Stimulated activated CD4-positive, alpha-beta T cell treated with anti-CD3 and anti-CD28 coated beads, Interleukin-4, amount 100 ng/mL, for 48 hours (primary cell): Measurements from ENCODE around the gene RICTOR.
"Not testable (repeated sequence)": the region's sequence is repeated elsewhere in the genome, so short reads cannot be mapped to it uniquely, and the experiment has no call there.

Source experiments
- DNase-seq, 2 donors: peaks; one replicate each; pipeline ENCODE4 v3.0.0-alpha.2; 2020; ENCODE audit warnings: low read depth in 2 of 2

The RICTOR gene

GRCh38 chr5:39055768-39056398 lies 18.3 kb downstream of the RICTOR start:
- DNase-seq = no peak

DNA sequence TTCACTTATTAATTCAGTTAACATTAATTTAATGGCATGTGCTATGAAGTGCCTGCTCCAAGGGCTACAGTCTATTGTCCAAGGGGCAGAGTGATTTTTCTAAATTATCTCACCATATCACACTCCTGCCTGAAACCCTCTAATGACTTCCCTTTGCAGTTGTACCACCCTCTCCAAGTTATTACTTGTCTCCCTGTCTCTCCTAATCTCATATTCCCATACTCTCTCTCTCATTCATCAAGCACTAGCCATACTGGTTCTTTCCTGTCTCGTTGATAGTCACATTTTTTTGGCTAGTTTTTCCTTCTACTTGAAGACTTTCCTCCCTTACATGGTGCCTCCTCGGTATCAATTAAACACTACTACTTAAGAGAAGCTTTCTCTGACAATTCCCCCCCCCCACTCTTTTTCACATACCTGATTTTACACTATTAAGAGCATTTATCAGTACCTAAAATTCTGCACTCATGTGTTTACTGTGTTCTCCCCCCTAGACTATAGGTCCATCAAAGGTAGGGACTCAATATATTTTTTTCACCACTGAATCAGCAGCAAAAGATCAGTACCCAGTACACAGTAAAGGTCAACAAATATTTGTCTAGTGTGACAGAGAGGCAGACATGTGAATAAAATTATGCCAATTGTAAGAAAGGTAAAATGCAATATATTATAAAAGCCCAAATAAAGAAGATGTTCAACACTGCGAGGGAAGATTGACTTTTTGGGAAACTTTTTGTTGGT lies 19.0 kb downstream of the RICTOR start:
- DNase-seq = no peak

DNA sequence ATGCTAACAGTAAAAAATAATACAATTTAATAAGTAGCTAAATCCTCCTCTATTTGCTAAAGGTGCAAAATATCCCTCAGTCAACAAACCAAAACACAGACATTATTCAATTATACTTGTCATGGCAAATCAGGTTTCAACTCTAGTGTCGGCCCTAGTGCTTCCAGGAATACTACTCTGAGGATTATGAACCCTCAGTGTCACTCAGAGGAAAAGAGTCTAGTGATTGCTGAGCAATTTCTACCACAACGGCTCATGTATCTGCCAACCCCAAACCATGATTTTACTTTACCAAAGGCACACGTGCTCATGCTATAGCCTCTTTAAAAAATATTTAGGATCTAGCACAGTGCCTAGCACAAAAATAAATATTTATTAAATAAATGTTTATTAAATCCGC lies 21.0 kb downstream of the RICTOR start:
- DNase-seq = no peak

DNA sequence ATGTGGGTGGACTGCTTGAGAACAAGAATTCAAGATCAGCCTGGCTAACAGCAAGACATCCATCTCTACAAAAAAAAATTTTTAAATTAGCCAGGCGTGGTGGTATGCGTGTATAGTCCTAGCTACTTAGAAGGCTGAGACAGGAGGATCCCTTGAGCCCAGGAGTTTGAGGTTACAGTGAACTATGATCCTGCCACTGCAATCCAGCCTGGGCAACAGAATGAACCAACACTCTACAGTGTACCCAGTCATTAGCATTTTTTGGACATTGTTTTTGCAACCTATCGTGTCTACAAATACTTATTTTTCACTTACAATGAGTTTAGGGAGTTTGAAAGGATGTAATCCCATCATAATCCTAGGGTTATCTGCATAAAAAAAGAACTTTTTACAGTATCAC lies 22.1 kb downstream of the RICTOR start:
- DNase-seq = no peak

GRCh38 chr5:39049315-39049714 lies 24.9 kb downstream of the RICTOR start:
- no peak for DNase-seq

GRCh38 chr5:39040875-39041274 lies 33.3 kb downstream of the RICTOR start:
- DNase-seq = no peak

DNA sequence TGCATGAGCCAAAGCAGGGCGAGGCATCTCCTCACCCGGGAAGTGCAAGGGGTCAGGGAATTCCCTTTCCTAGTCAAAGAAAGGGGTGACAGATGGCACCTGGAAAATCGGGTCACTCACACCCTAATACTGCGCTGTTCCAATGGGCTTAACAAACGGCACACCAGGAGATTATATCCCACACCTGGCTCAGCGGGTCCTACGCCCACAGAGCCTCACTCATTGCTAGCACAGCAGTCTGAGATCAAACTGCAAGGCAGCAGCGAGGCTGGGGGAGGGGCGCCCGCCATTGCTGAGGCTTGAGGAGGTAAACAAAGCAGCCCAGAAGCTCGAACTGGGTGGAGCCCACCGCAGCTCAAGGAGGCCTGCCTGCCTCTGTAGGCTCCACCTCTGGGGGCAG lies 39.7 kb downstream of the RICTOR start:
- not testable (repeated sequence) for DNase-seq

GRCh38 chr5:39031041-39031440 lies 43.2 kb downstream of the RICTOR start:
- DNase-seq = no peak

GRCh38 chr5:39025456-39025855 lies 48.7 kb downstream of the RICTOR start:
- DNase-seq = no peak

DNA sequence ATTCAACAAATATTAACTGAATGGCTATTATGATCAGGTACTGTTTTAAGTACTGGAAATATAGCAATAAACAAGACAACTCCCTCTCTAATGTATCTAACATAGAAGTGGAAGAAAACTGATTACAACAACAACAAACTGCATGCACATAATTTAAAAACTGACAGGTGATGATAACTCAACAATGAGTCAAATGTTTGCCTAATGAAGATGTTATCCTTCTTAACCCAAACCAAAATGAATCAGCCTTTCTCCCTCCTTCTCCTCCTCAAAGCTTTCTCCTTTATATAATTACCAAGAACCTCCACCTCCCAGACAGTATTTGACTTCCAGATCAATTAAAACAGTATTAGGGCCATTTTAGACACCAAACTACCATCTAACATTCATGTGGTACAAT lies 49.3 kb downstream of the RICTOR start:
- no peak for DNase-seq

DNA sequence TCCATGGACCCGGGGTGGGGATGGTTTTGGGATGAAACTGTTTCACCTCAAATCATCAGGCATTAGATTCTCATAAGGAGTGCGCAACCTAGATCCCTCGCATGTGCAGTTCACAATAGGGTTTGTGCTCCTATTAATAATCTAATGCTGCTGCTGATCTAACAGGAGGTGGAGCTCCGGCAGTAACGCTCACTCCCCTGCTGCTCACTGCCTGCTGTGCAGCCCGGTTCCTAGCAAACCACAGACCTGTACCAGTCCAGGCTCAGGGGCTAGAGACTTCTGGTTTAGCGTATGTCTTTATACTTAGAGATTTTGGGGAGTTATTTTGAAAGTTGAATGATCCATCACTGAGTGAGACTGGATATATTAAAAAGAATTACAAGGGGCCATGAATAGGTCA lies 50.2 kb downstream of the RICTOR start:
- DNase-seq = no peak

- DNase-seq = no peak
Measured at GRCh38 chr5:39023121-39023520, 51.1 kb downstream of the RICTOR start.

DNA sequence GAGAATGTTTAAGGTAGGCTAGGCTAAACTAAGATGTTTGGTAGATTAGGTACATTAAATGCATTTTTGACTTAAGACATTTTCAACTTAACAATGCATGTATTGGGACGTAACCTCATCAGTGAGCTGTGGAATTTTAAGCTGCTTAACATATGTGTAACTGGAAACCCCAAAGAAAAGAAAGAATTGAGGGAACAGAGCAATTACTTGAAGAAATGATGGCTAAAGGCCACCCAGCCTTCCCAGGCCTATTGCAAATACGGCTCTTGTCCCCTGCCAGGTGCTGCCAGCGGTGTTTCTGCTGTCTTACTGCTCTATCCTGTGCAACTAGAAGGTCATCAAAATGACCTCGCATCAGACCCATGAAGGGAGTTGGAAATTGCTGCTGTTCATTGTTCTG lies 52.0 kb downstream of the RICTOR start:
- no peak for DNase-seq

GRCh38 chr5:39021413-39021812 lies 52.8 kb downstream of the RICTOR start:
- no peak for DNase-seq

DNA sequence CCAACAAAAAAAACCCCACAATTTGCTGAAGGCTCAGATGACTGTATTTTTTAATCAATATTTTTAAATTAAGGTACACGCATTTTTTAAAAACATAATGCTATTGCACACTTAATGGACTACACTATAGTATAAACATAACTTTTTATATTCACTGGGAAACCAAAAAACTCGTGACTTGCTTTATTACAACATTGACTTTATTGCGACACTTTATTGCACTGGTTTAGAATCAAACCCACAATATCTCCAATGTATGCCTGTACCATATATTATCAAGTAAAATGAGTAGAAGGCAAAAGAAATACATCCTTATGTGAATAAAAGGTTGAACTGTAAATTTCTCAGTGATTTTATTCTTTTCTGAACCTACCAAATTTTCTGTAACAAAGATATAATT lies 53.7 kb downstream of the RICTOR start:
- DNase-seq = no peak

- no peak for DNase-seq
Measured at GRCh38 chr5:39019254-39019653, 54.9 kb downstream of the RICTOR start.

- no peak for DNase-seq
Measured at GRCh38 chr5:39017504-39017903, 56.7 kb downstream of the RICTOR start.

GRCh38 chr5:39016587-39017275 lies 57.5 kb downstream of the RICTOR start:
- DNase-seq = no peak

- DNase-seq = no peak
Measured at GRCh38 chr5:39015743-39016586, 58.2 kb downstream of the RICTOR start.

DNA sequence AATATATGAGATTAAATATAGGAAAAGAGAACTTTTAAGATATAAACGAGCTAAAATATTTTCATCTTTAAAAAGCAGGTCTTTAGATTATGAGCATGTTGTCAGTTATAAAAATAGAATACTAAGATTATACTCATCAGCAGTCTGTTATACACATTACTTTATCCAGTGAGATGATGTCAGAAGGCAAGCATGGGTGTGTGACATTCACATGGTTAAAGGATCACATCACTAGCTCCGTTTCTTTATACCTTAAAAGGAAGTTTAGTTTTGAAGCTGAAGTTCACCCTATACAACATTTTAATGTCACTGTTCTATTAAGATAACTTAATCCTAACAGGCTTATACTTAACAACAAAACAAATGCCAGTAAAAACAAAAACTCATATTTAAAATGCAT lies 59.6 kb downstream of the RICTOR start:
- DNase-seq = no peak

- DNase-seq = no peak
Measured at GRCh38 chr5:39013938-39014337, 60.3 kb downstream of the RICTOR start.

DNA sequence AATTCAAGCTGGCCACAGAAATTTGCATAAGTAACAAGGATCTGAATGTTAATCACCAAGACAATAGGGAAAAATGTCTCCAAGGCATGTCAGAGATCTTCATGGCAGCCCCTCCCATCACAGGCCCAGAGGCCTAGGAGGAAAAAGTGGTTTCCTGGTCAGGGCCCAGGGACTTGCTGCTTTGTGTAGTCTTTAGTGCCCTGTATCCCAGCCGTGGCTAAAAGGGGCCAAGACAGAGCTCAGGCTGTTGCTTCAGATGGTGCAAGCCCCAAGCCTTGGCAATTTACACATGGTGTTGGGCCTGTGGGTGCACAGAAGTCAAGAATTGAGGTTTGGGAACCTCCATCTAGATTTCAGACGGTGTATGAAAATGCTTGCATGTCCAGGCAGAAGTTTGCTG lies 63.2 kb downstream of the RICTOR start:
- DNase-seq = not testable (repeated sequence)
